Left forelimb (tissue), 1 donor: ENCODE measurements around the gene SOSTDC1.

Source experiments
- DNase-seq: peaks from one replicate; pipeline ENCODE4 v3.0.0-alpha.2; 2018; ENCODE audit warnings: low spot score

Gene SOSTDC1

GRCh38 chr7:16419859-16420258 is 45.7 kb downstream of the SOSTDC1 start:
- DNase-seq = no peak

GRCh38 chr7:16419126-16419525 is 46.4 kb downstream of the SOSTDC1 start:
- DNase-seq = no peak

- no peak for DNase-seq
Measured at GRCh38 chr7:16417906-16418305, 47.6 kb downstream of the SOSTDC1 start.

- DNase-seq = no peak
Measured at GRCh38 chr7:16416289-16417282, 49.0 kb downstream of the SOSTDC1 start.

- DNase-seq = peak; percentile 77
Measured at GRCh38 chr7:16412274-16413254, 53.0 kb downstream of the SOSTDC1 start.
